NCI-H446 (cell line): Measurements from ENCODE around the gene KNL1.
"Not testable (repeated sequence)": the region's sequence is repeated elsewhere in the genome, so short reads cannot be mapped to it uniquely, and the experiment has no call there.

Experiments
- DNase-seq, 2 experiments: peaks; one replicate each; lab custom pipeline; 2025; lab: John Stamatoyannopoulos, UW

KNL1 gene

GRCh38 chr15:40584191-40584590, 9.9 kb upstream of the KNL1 start:
- DNase-seq = no peak

- no peak for DNase-seq
Observed at GRCh38 chr15:40590667-40591050, 3.4 kb upstream of the KNL1 start.

- DNase-seq = no peak
Observed at GRCh38 chr15:40591389-40591788, 2.7 kb upstream of the KNL1 start.

- DNase-seq = no peak
Observed at GRCh38 chr15:40593165-40593564, 884 bp upstream of the KNL1 start.

GRCh38 chr15:40594429-40594836, 384 bp downstream of the KNL1 start:
- DNase-seq = peak in 1 of 2 experiments; percentile 35

GRCh38 chr15:40595219-40595618, 1.2 kb downstream of the KNL1 start:
- DNase-seq = no peak

- DNase-seq = no peak
Observed at GRCh38 chr15:40595773-40596172, 1.7 kb downstream of the KNL1 start.

GRCh38 chr15:40597024-40597423, 3.0 kb downstream of the KNL1 start:
- no peak for DNase-seq

GRCh38 chr15:40598126-40598525, 4.1 kb downstream of the KNL1 start:
- no peak for DNase-seq

- DNase-seq = no peak
Observed at GRCh38 chr15:40598672-40599071, 4.6 kb downstream of the KNL1 start.

GRCh38 chr15:40600956-40601355, 6.9 kb downstream of the KNL1 start:
- no peak for DNase-seq

GRCh38 chr15:40603935-40604334, 9.9 kb downstream of the KNL1 start:
- no peak for DNase-seq

GRCh38 chr15:40613080-40613479, 19.0 kb downstream of the KNL1 start:
- DNase-seq = no peak

GRCh38 chr15:40618023-40618422, 24.0 kb downstream of the KNL1 start:
- no peak for DNase-seq

- no peak for DNase-seq
Observed at GRCh38 chr15:40618906-40619305, 24.9 kb downstream of the KNL1 start.

GRCh38 chr15:40623361-40623760, 29.3 kb downstream of the KNL1 start:
- DNase-seq = no peak

- DNase-seq = no peak
Observed at GRCh38 chr15:40630313-40630712, 36.3 kb downstream of the KNL1 start.

GRCh38 chr15:40633178-40633577, 39.1 kb downstream of the KNL1 start:
- no peak for DNase-seq

GRCh38 chr15:40637221-40637745, 43.2 kb downstream of the KNL1 start:
- no peak for DNase-seq

- DNase-seq = no peak
Observed at GRCh38 chr15:40639677-40640076, 45.6 kb downstream of the KNL1 start.

GRCh38 chr15:40647523-40647922, 53.5 kb downstream of the KNL1 start:
- no peak for DNase-seq

GRCh38 chr15:40650479-40650878, 56.4 kb downstream of the KNL1 start:
- no peak for DNase-seq

GRCh38 chr15:40660686-40661085, 66.6 kb downstream of the KNL1 start:
- DNase-seq = no peak

- DNase-seq = no peak
Observed at GRCh38 chr15:40664909-40665308, 70.9 kb downstream of the KNL1 start.

GRCh38 chr15:40676290-40676689, 82.2 kb downstream of the KNL1 start:
- DNase-seq = not testable (repeated sequence)
